Measurements from ENCODE around the gene SGIP1. TPM values are rescaled to one million over a fixed set of nuclear protein-coding genes. Genes with fewer than 3 reads are reported as not detected.
"Not testable (repeated sequence)": the region's sequence is repeated elsewhere in the genome, so short reads cannot be mapped to it uniquely, and the experiment has no call there.

Gene SGIP1
- total RNA-seq, 1 experiment from 2014 or later: 1.6 TPM

DNA sequence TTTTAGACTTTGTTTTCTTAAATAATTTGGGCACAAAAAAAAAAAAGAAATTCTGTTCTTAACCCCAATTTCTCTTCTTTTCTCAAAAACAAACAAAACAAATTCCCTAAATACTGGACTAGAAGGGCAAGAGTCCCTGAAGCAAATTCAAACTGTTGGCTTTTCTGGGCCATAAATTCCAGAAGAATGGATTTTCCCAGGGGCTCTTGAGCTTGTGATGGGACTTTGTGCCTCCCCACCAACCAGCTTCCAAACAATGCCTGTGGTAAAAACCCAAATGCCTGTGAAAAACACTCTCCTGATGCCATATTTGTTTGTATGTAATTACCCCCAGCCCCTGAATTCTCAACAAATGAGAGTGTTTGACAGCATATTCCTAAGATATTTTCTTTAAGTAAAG, 55.4 kb downstream of the SGIP1 start:
- DNase-seq (ENCODE audit: low spot score): no peak
- BruUV-seq (replicated peaks): no TSS peak
- no peaks in the 10 kb centered on the region for H3K27me3 ChIP-seq (replicated peaks; ENCODE audit: insufficient read depth, low read depth, low read length, poor library complexity)

GRCh38 chr1:66592106-66592507, 58.2 kb downstream of the SGIP1 start:
- H3K4me1 ChIP-seq (ENCODE audit: insufficient read depth, low read length, poor library complexity, severe bottlenecking); H3K27ac ChIP-seq (ENCODE audit: low read depth, low read length, poor library complexity, severe bottlenecking); H3K36me3 ChIP-seq (ENCODE audit: insufficient read depth, low read length, poor library complexity, severe bottlenecking); intact Hi-C loops (cut with micrococcal nuclease; ENCODE audit: unreplicated experiment); H3K4me3 ChIP-seq (ENCODE audit: low read depth, low read length, poor library complexity, severe bottlenecking); POLR2A ChIA-PET (ENCODE audit: low non-redundant PET); BruUV-seq (replicated peaks); CTCF ChIA-PET; DNase-seq (ENCODE audit: low spot score); H3K27me3 ChIP-seq (replicated peaks; ENCODE audit: insufficient read depth, low read depth, low read length, poor library complexity); H3K9me3 ChIP-seq (ENCODE audit: low read depth, low read length, poor library complexity, severe bottlenecking): not testable (repeated sequence)

More for the DNA sequence above, 55.4 kb downstream of the SGIP1 start:
- intact Hi-C loops (cut with micrococcal nuclease; ENCODE audit: unreplicated experiment): no loop called here
- H3K36me3 ChIP-seq (ENCODE audit: insufficient read depth, low read length, poor library complexity, severe bottlenecking): no peaks in the 10 kb centered on the region
- no peak overlapping the region for H3K27ac ChIP-seq (ENCODE audit: low read depth, low read length, poor library complexity, severe bottlenecking)
- no peaks in the 10 kb centered on the region for H3K9me3 ChIP-seq (ENCODE audit: low read depth, low read length, poor library complexity, severe bottlenecking)
- no peaks in the 10 kb centered on the region for H3K4me1 ChIP-seq (ENCODE audit: insufficient read depth, low read length, poor library complexity, severe bottlenecking)
- ChIA-PET CTCF (no interaction called here), POLR2A (ENCODE audit: low non-redundant PET) (no interaction called here)
- no peak overlapping the region for H3K4me3 ChIP-seq (ENCODE audit: low read depth, low read length, poor library complexity, severe bottlenecking)
- TF ChIP-seq CTCF (conservative IDR thresholded peaks at IDR 0.05; ENCODE audit: low read depth, low read length): no peak
- TF ChIP-seq EZH2 (IDR thresholded peaks at IDR 0.05; ENCODE audit: borderline replicate concordance, low read depth, low read length, poor library complexity, severe bottlenecking): no peak

- no peak overlapping the region for H3K27ac ChIP-seq (ENCODE audit: low read depth, low read length, poor library complexity, severe bottlenecking)
- H3K9me3 ChIP-seq (ENCODE audit: low read depth, low read length, poor library complexity, severe bottlenecking): no peaks in the 10 kb centered on the region
- TF ChIP-seq EZH2 (IDR thresholded peaks at IDR 0.05; ENCODE audit: borderline replicate concordance, low read depth, low read length, poor library complexity, severe bottlenecking) (no peak), CTCF (conservative IDR thresholded peaks at IDR 0.05; ENCODE audit: low read depth, low read length) (no peak)
- H3K4me1 ChIP-seq (ENCODE audit: insufficient read depth, low read length, poor library complexity, severe bottlenecking): peaks cover 13% of the 10 kb centered on the region
- CTCF ChIA-PET: no interaction called here
- no TSS peak for BruUV-seq (replicated peaks)
- no peaks in the 10 kb centered on the region for H3K36me3 ChIP-seq (ENCODE audit: insufficient read depth, low read length, poor library complexity, severe bottlenecking)
- no peaks in the 10 kb centered on the region for H3K27me3 ChIP-seq (replicated peaks; ENCODE audit: insufficient read depth, low read depth, low read length, poor library complexity)
- no peak for DNase-seq (ENCODE audit: low spot score)
- H3K4me3 ChIP-seq (ENCODE audit: low read depth, low read length, poor library complexity, severe bottlenecking): no peak overlapping the region
- intact Hi-C loops (cut with micrococcal nuclease; ENCODE audit: unreplicated experiment): no loop called here
- POLR2A ChIA-PET (ENCODE audit: low non-redundant PET): no interaction called here
Observed at GRCh38 chr1:66596191-66596590, 62.2 kb downstream of the SGIP1 start.

- intact Hi-C loops (cut with micrococcal nuclease; ENCODE audit: unreplicated experiment): no loop called here
- no peak overlapping the region for H3K4me3 ChIP-seq (ENCODE audit: low read depth, low read length, poor library complexity, severe bottlenecking)
- POLR2A ChIA-PET (ENCODE audit: low non-redundant PET): no interaction called here
Observed at GRCh38 chr1:66597500-66597899, 63.5 kb downstream of the SGIP1 start.

More at GRCh38 chr1:66597500-66597899, 63.5 kb downstream of the SGIP1 start:
- CTCF ChIA-PET: no interaction called here
- H3K27ac ChIP-seq (ENCODE audit: low read depth, low read length, poor library complexity, severe bottlenecking): no peak overlapping the region
- TF ChIP-seq EZH2 (IDR thresholded peaks at IDR 0.05; ENCODE audit: borderline replicate concordance, low read depth, low read length, poor library complexity, severe bottlenecking) (no peak), CTCF (conservative IDR thresholded peaks at IDR 0.05; ENCODE audit: low read depth, low read length) (no peak)
- no TSS peak for BruUV-seq (replicated peaks)
- peaks cover 13% of the 10 kb centered on the region for H3K4me1 ChIP-seq (ENCODE audit: insufficient read depth, low read length, poor library complexity, severe bottlenecking)
- H3K36me3 ChIP-seq (ENCODE audit: insufficient read depth, low read length, poor library complexity, severe bottlenecking): no peaks in the 10 kb centered on the region
- H3K9me3 ChIP-seq (ENCODE audit: low read depth, low read length, poor library complexity, severe bottlenecking): no peaks in the 10 kb centered on the region
- no peaks in the 10 kb centered on the region for H3K27me3 ChIP-seq (replicated peaks; ENCODE audit: insufficient read depth, low read depth, low read length, poor library complexity)
- DNase-seq (ENCODE audit: low spot score): no peak
